ENCODE results near the gene PKN1. TPM values are rescaled to one million over a fixed set of nuclear protein-coding genes. Genes with fewer than 3 reads are reported as not detected.

Gene PKN1
- polyA plus RNA-seq, 1 donor (not counting 4 experiments of a cell fraction or from before 2014, with no cell fraction given) = 0.62 TPM

DNA sequence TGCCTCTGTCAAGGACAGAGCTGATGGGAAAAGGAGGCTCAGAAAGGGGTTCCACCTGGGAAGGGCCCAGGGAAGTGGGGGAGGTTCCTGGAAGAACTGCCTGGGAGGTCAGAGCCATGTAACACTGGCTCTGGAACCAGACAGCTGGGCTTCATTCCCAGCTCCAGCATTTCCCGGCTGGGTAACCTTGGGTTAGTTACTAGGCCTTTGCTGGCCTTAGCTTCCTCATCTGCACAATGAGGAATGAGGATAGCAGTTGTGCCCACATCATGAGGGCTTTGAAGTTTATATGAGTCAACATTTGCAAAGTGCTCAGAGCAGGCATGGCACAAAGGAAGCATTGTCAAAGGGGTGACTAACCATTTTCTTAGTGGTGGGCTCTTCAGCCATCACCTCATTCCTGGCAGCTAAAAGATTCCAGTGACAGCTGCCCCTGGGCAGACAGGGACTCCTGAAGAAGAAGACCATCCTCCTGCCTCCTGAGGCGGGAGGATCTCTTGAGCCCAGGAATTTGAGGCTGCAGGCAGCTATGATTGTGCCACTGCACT is 86.8 kb downstream of the PKN1 start:
- Histone ChIP-seq H2AFZ (ENCODE audit: control insufficient read depth, low read length) (peak overlapping the region; percentile 5), H3K79me2 (ENCODE audit: control insufficient read depth, insufficient read depth, low read length) (peaks cover 31% of the 10 kb centered on the region), H3K27ac (ENCODE audit: control insufficient read depth, insufficient read depth, low read length) (peak overlapping the region; percentile 97), H3K27me3 (ENCODE audit: control insufficient read depth, extremely low read depth, insufficient read depth, low read length) (no peaks in the 10 kb centered on the region), H3K4me3 (ENCODE audit: control insufficient read depth in 2 of 3, extremely low read depth in 1 of 3, insufficient read depth in 2 of 3, low read depth in 1 of 3, low read length in 3 of 3) (peak overlapping the region in 1 of 3 experiments; percentile 31), H3K36me3 (ENCODE audit: control insufficient read depth in 2 of 2, extremely low read depth in 1 of 2, insufficient read depth in 2 of 2, low read length in 2 of 2) (peaks cover 18 to 24% of the 10 kb centered on the region in 2 experiments), H3K4me2 (ENCODE audit: control insufficient read depth, extremely low read depth, insufficient read depth, low read depth, low read length) (peak overlapping the region; percentile 66), H3K9ac (ENCODE audit: control insufficient read depth, extremely low read depth, insufficient read depth, low read length) (peak overlapping the region; percentile 76), H4K20me1 (ENCODE audit: control insufficient read depth, extremely low read depth, insufficient read depth, low read length) (peaks cover 24% of the 10 kb centered on the region), H3K9me1 (ENCODE audit: control insufficient read depth, extremely low read depth, insufficient read depth, low read length) (peaks cover 4% of the 10 kb centered on the region), H3K4me1 (ENCODE audit: control insufficient read depth, extremely low read depth, insufficient read depth, low read length) (peaks cover 33% of the 10 kb centered on the region), H3K9me3 (ENCODE audit: control insufficient read depth, low read depth, low read length) (no peaks in the 10 kb centered on the region)
- FAIRE-seq (peak; percentile 91), DNase-seq (ENCODE audit: low read depth, low spot score) (peak; percentile 96)
- TF ChIP-seq EZH2 (IDR thresholded peaks at IDR 0.05; ENCODE audit: low read length) (no peak), CTCF (optimal IDR thresholded peaks at IDR 0.05 in 1 of 3, IDR thresholded peaks at IDR 0.05 in 1 of 3, conservative IDR thresholded peaks at IDR 0.05 in 1 of 3; ENCODE audit: extremely low read depth in 1 of 3, insufficient read depth in 2 of 3, low read length in 3 of 3) (no peak)
- dilution Hi-C loops (cut with MboI; ENCODE audit: extremely low pct_ligation_motif_present, low sequenced_read_pairs) = no loop called here

- no peaks in the 10 kb centered on the region for H3K9me3 ChIP-seq (ENCODE audit: control insufficient read depth, low read depth, low read length)
- H3K4me3 ChIP-seq (ENCODE audit: control insufficient read depth in 2 of 3, extremely low read depth in 1 of 3, insufficient read depth in 2 of 3, low read depth in 1 of 3, low read length in 3 of 3) = no peak overlapping the region
- peaks cover 12 to 17% of the 10 kb centered on the region in 2 experiments for H3K36me3 ChIP-seq (ENCODE audit: control insufficient read depth in 2 of 2, extremely low read depth in 1 of 2, insufficient read depth in 2 of 2, low read length in 2 of 2)
- no peak for DNase-seq (ENCODE audit: low read depth, low spot score)
- no peak for FAIRE-seq
- peak overlapping the region; percentile 60 for H3K9ac ChIP-seq (ENCODE audit: control insufficient read depth, extremely low read depth, insufficient read depth, low read length)
- TF ChIP-seq EZH2 (IDR thresholded peaks at IDR 0.05; ENCODE audit: low read length) = no peak
- TF ChIP-seq CTCF (optimal IDR thresholded peaks at IDR 0.05 in 1 of 3, IDR thresholded peaks at IDR 0.05 in 1 of 3, conservative IDR thresholded peaks at IDR 0.05 in 1 of 3; ENCODE audit: extremely low read depth in 1 of 3, insufficient read depth in 2 of 3, low read length in 3 of 3) = no peak
- peak overlapping the region; percentile 35 for H3K4me2 ChIP-seq (ENCODE audit: control insufficient read depth, extremely low read depth, insufficient read depth, low read depth, low read length)
- H3K27me3 ChIP-seq (ENCODE audit: control insufficient read depth, extremely low read depth, insufficient read depth, low read length) = no peaks in the 10 kb centered on the region
- H4K20me1 ChIP-seq (ENCODE audit: control insufficient read depth, extremely low read depth, insufficient read depth, low read length) = peaks cover 20% of the 10 kb centered on the region
- H3K4me1 ChIP-seq (ENCODE audit: control insufficient read depth, extremely low read depth, insufficient read depth, low read length) = peaks cover 33% of the 10 kb centered on the region
- dilution Hi-C loops (cut with MboI; ENCODE audit: extremely low pct_ligation_motif_present, low sequenced_read_pairs) = no loop called here
- H3K79me2 ChIP-seq (ENCODE audit: control insufficient read depth, insufficient read depth, low read length) = peaks cover 26% of the 10 kb centered on the region
- peaks cover 4% of the 10 kb centered on the region for H3K9me1 ChIP-seq (ENCODE audit: control insufficient read depth, extremely low read depth, insufficient read depth, low read length)
- H2AFZ ChIP-seq (ENCODE audit: control insufficient read depth, low read length) = no peak overlapping the region
- peak overlapping the region; percentile 97 for H3K27ac ChIP-seq (ENCODE audit: control insufficient read depth, insufficient read depth, low read length)
Measured at GRCh38 chr19:14520543-14520942, 87.4 kb downstream of the PKN1 start.

Small RNA genes within 50 kb of the gene (small RNA-seq; reads per million reads assigned to genes)
- gene SNRPGP15 (ENCODE audit: insufficient read length in 3 of 3, low read depth in 3 of 3, low replicate concordance in 1 of 3) = 0 reads per million in 3 experiments

Other genes starting within 250 kb of the PKN1 start
- 3.2 to 6.8 TPM (median 4.6 TPM) in 3 replicates for gene ADGRL1, start 227.1 kb upstream of the PKN1 start, polyA plus RNA-seq
- 14.1 to 25.1 TPM (median 22.8 TPM) in 3 replicates for gene ADGRE5, start 51.9 kb upstream of the PKN1 start, polyA plus RNA-seq
- gene DDX39A, start 14.0 kb upstream of the PKN1 start, polyA plus RNA-seq = 54.9 to 85.1 TPM (median 57.6 TPM) in 3 replicates
- gene PTGER1, start 42.0 kb downstream of the PKN1 start, polyA plus RNA-seq = 0.05 TPM in 1 of 3 replicates, not detected in the others
- 147 to 254 TPM (median 166 TPM) in 3 replicates for gene GIPC1, start 62.8 kb downstream of the PKN1 start, polyA plus RNA-seq
- 249 to 290 TPM (median 265 TPM) in 3 replicates for gene DNAJB1, start 85.1 kb downstream of the PKN1 start, polyA plus RNA-seq
- gene TECR, start 96.3 kb downstream of the PKN1 start, polyA plus RNA-seq = 79.7 to 169 TPM (median 92.3 TPM) in 3 replicates
- gene NDUFB7, start 138.8 kb downstream of the PKN1 start, polyA plus RNA-seq = 122 to 267 TPM (median 146 TPM) in 3 replicates
- gene CLEC17A, start 149.8 kb downstream of the PKN1 start, polyA plus RNA-seq = 0.04 TPM in 1 of 3 replicates, not detected in the others
- gene ADGRE3, start 241.5 kb downstream of the PKN1 start, polyA plus RNA-seq = not detected in 3 replicates